Nephron progenitor cell (in vitro differentiated cells): ENCODE data around the gene NPR2.
A peak's percentile ranks its signal among the peaks of the same experiment; 100 is the strongest.

Source experiments
- DNase-seq: peaks from one replicate; pipeline ENCODE4 v3.0.0; 2021
- H3K27ac Mint-ChIP-seq: 2 replicates; pipeline ENCODE4 v1.8.0; 2021; ENCODE audit warnings: mild to moderate bottlenecking, moderate library complexity, mixed read lengths
- H3K27me3 Mint-ChIP-seq: 2 replicates; pipeline ENCODE4 v1.8.0; 2021; ENCODE audit warnings: mild to moderate bottlenecking, low read depth, mixed read lengths; ENCODE audit not compliant: poor library complexity
- H3K36me3 Mint-ChIP-seq: 2 replicates; pipeline ENCODE4 v1.8.0; 2021; ENCODE audit warnings: low read depth, mixed read lengths
- H3K4me1 Mint-ChIP-seq: 2 replicates; pipeline ENCODE4 v1.8.0; 2021; ENCODE audit warnings: mixed read lengths
- H3K4me3 Mint-ChIP-seq: 2 replicates; pipeline ENCODE4 v1.8.0; 2021; ENCODE audit warnings: mild to moderate bottlenecking, moderate library complexity, mixed read lengths
- H3K9me3 Mint-ChIP-seq: 2 replicates; pipeline ENCODE4 v1.8.0; 2021; ENCODE audit warnings: mild to moderate bottlenecking, moderate library complexity, mixed read lengths
- CTCF ChIP-seq: fragments of 200-600 bp; sonication (generic); IDR thresholded peaks from 2 replicates; pipeline ENCODE4 v1.5.0; 2021; ENCODE audit warnings: antibody characterized with exemption

Gene NPR2

GRCh38 chr9:35839926-35840325 is 48.5 kb downstream of the NPR2 start:
- Mint-ChIP-seq H3K9me3 (no peaks in the 10 kb centered on the region), H3K4me1 (peaks cover 11% of the 10 kb centered on the region), H3K27me3 (peaks cover 20% of the 10 kb centered on the region), H3K4me3 (no peak overlapping the region), H3K36me3 (peaks cover 34% of the 10 kb centered on the region), H3K27ac (no peak overlapping the region)
- no peak for DNase-seq
- no peak for TF ChIP-seq CTCF

GRCh38 chr9:35840881-35841644 is 49.7 kb downstream of the NPR2 start:
- Mint-ChIP-seq H3K27ac (no peak overlapping the region), H3K9me3 (no peaks in the 10 kb centered on the region), H3K36me3 (peaks cover 32% of the 10 kb centered on the region), H3K4me3 (no peak overlapping the region), H3K27me3 (peaks cover 31% of the 10 kb centered on the region), H3K4me1 (peaks cover 7% of the 10 kb centered on the region)
- DNase-seq = no peak
- no peak for TF ChIP-seq CTCF

- TF ChIP-seq CTCF = no peak
- Mint-ChIP-seq H3K36me3 (peaks cover 32% of the 10 kb centered on the region), H3K4me1 (peaks cover 7% of the 10 kb centered on the region), H3K27ac (no peak overlapping the region), H3K9me3 (no peaks in the 10 kb centered on the region), H3K4me3 (no peak overlapping the region), H3K27me3 (peaks cover 36% of the 10 kb centered on the region)
- DNase-seq = no peak
Measured at GRCh38 chr9:35841645-35841900, 50.2 kb downstream of the NPR2 start.

- Mint-ChIP-seq H3K4me1 (peaks cover 7% of the 10 kb centered on the region), H3K27me3 (peaks cover 41% of the 10 kb centered on the region), H3K36me3 (peaks cover 38% of the 10 kb centered on the region), H3K9me3 (no peaks in the 10 kb centered on the region), H3K4me3 (no peak overlapping the region), H3K27ac (peak overlapping the region; percentile 37)
- no peak for TF ChIP-seq CTCF
- no peak for DNase-seq
Measured at GRCh38 chr9:35842020-35842745, 50.8 kb downstream of the NPR2 start.

GRCh38 chr9:35842795-35843194 is 51.4 kb downstream of the NPR2 start:
- Mint-ChIP-seq H3K9me3 (no peaks in the 10 kb centered on the region), H3K27ac (no peak overlapping the region), H3K27me3 (peaks cover 45% of the 10 kb centered on the region), H3K4me3 (no peak overlapping the region), H3K36me3 (peaks cover 44% of the 10 kb centered on the region), H3K4me1 (peaks cover 7% of the 10 kb centered on the region)
- DNase-seq = no peak
- no peak for TF ChIP-seq CTCF
